ENCODE measurements around the gene GNB1.
A peak's percentile ranks its signal among the peaks of the same experiment; 100 is the strongest.

Gene GNB1

GRCh38 chr1:1922956-1923833, 32.3 kb upstream of the GNB1 start:
- no peak for DNase-seq (ENCODE audit: low spot score)

GRCh38 chr1:1922702-1922955, 31.7 kb upstream of the GNB1 start:
- DNase-seq (ENCODE audit: low spot score) = no peak

GRCh38 chr1:1921901-1922701, 31.2 kb upstream of the GNB1 start:
- DNase-seq (ENCODE audit: low spot score) = no peak

- DNase-seq (ENCODE audit: low spot score) = no peak
Observed at GRCh38 chr1:1921459-1921862, 30.6 kb upstream of the GNB1 start.

DNA sequence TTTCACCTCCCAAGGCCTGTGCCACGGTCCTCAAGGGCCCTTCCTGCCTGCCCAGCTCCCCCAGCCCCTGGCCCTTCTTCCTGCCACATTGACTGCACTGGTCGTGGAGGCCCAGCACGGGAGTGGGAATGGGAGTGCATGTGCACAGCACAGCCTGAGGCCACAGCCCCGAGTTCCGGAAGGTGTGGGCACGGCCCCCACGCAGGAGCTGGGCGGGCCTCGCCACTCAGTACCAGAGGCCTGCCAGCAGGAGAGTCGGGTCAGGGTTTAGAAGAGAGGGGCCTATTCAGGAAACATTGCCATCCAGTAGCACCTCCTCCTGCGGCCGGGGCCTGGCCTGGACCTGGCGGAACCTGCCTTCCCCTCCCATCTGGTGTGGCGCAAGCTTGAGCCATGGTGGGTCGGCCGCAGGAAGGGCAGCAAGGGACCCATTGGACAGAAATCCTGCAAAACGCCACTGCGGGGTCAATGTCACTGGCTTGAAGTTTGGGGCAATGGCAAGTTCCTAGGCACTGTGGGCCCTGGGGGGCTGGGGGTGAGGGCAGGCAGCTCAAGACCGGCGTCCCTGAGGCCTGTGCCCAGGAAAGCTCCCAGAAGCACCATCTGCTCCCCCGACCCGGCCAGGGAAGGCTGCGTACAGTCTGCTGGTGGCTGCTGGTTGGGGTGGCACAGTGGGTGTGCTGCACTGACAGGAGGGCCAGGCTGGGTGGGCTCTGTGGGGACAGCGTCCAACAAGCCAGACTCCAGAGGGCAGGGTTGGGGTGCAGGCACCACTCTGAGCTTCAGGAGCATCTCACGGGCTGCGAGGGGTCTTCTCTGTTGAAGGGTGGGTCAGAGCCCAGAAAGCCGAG, 29.9 kb upstream of the GNB1 start:
- DNase-seq (ENCODE audit: low spot score) = no peak

DNA sequence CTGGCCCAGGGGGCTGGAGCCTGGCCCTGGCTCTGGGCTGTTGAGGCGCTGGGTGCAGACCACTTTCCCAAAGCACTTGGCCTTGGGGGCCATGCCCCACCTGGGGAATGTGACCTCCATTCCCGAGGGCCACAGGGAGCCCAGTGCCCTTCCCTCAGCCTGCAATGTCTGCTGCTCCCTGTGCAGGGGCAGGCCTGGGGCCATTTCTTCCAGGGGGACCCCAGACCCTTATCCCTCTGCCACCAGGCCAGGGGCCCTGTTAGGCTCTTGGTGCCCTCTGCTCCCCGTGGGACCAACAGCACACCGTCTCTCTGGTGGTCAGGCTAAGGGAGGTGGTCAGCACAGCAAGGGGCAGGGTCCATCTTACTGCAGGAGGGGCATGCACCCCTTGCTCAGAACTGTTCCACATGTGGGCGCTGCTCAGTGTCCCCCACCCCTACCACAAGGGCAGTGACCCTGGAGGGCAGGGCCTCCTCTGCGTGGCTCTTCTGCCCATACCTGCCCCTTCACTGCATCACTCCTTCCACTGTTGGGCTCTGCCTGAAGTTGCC, 29.2 kb upstream of the GNB1 start:
- DNase-seq (ENCODE audit: low spot score) = no peak

DNA sequence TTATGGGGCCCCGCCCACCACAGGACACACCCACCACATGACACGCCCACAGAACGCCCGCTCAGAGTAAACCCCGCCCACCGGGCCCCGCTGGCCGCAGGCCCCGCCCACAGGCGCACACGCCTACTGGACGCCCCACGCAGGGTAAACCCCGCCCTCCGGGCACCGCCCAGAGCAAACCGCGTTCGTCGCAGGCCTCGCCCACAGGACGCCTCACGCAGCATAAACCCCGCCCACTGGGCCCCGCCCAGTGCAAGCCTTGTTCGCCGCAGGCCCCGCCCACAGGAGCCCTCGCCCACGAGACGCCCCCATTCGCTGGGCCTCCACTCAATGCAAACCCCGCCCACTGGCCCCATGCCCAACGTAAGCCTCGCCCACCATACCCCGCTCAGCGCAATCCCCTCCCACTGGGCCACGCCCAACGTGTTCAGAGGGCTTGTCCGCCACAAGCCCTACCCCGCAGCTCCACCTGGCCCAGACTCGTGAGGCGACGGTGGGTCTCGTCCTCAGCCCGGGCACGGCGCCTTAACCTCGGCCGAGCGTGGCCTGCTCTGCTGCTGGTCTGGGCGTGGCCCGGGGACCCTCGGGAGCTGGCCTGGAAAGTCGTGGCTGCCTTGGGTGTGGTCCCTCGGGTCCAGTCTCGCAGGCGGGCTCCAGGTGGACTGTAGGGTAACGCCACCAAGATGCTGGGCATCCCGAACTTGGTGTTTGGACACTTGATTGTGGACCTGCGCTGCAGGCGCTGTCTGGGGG, 28.6 kb upstream of the GNB1 start:
- DNase-seq (ENCODE audit: low spot score) = peak; percentile 98

DNA sequence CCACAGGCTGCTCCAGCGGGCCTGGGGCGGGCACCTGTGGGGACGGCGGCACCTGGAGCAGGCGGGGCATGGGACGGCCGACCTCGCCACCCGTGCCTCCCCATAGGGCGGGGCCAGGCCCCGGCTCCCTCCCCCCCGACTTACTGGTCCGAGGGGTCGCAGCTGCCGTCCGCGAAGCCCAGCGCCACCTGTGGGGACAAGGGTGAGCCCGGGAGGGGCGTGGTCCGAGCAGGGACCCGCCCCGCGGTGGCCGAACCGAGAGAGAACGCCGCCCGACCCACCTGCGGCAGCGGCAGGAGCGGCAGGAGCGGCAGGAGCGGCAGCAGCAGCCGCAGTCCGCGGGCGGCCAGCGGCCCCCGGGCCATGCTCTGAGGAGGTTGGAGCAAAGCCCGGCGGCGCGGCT, 28.0 kb upstream of the GNB1 start, which contains the start of gene TMEM52:
TMEM52 (minus strand) TSS at position 379 of the 403 bp plus-strand sequence; CDS start at position 365, 14 bp downstream.
- DNase-seq (ENCODE audit: low spot score) = no peak

GRCh38 chr1:1917995-1918900, 27.4 kb upstream of the GNB1 start:
- DNase-seq (ENCODE audit: low spot score) = no peak

- no peak for DNase-seq (ENCODE audit: low spot score)
Observed at GRCh38 chr1:1917304-1917976, 26.6 kb upstream of the GNB1 start.

DNA sequence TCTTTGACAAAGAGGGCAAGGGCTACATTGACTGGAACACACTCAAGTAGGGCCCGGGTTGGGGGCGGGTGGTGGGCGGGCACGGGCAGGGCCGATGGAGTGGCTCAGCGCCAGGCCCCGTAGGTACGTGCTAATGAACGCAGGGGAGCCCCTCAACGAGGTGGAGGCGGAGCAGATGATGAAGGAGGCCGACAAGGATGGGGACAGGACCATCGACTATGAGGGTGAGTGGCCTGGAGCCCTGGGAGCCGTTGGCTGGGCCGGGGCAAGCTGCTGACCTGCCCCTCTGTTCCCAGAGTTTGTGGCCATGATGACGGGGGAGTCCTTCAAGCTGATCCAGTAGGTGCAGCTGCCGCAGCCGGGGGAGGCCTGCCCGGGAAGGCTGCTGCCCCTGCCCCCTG, 26.0 kb upstream of the GNB1 start:
- DNase-seq (ENCODE audit: low spot score) = no peak

DNA sequence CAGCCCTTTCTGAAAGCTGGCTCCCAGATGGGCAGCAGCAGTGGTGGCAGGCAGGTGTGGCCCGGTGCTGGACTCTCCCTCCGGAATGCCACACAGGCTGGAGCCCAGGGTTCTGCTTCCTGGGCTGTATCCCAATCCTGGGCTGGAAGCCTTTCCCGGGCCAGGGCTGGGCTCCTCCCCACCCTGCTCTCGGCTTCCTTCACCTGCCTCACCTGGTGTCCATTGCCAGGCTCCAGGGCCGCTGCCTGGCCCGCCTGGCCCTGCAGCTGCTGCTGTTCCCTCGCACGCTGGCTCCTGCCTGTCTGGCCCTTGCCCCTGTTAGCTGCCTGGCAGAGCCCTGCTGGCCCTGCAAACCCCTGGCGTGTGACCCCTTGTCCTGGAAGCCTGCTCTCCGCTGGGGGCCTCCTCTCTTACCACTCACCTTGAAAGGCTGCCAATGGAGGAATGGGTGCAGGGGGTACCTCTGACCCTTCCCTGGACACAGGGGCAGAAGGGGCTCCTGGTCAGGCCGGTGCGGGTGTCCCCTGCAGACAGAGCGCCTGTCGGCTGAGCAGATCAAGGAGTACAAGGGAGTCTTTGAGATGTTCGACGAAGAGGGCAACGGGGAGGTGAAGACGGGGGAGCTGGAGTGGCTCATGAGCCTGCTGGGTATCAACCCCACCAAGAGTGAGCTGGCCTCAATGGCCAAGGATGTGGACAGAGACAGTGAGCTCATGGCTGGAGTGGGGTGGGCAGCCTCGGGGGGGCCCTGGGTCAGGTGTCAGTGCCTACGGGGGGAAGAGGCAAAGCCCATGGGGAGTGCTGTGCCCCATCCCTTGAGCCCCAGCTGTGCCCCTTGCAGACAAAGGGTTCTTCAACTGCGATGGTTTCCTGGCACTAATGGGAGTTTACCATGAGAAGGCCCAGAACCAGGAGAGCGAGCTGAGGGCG, 25.3 kb upstream of the GNB1 start:
- no peak for DNase-seq (ENCODE audit: low spot score)

- no peak for DNase-seq (ENCODE audit: low spot score)
Observed at GRCh38 chr1:1914971-1915692, 24.2 kb upstream of the GNB1 start, which contains the start of gene CALML6. Gene CALML6, plus strand, starts transcription at chr1:1915260. Its CDS starts 21 bp downstream, at chr1:1915281.

DNA sequence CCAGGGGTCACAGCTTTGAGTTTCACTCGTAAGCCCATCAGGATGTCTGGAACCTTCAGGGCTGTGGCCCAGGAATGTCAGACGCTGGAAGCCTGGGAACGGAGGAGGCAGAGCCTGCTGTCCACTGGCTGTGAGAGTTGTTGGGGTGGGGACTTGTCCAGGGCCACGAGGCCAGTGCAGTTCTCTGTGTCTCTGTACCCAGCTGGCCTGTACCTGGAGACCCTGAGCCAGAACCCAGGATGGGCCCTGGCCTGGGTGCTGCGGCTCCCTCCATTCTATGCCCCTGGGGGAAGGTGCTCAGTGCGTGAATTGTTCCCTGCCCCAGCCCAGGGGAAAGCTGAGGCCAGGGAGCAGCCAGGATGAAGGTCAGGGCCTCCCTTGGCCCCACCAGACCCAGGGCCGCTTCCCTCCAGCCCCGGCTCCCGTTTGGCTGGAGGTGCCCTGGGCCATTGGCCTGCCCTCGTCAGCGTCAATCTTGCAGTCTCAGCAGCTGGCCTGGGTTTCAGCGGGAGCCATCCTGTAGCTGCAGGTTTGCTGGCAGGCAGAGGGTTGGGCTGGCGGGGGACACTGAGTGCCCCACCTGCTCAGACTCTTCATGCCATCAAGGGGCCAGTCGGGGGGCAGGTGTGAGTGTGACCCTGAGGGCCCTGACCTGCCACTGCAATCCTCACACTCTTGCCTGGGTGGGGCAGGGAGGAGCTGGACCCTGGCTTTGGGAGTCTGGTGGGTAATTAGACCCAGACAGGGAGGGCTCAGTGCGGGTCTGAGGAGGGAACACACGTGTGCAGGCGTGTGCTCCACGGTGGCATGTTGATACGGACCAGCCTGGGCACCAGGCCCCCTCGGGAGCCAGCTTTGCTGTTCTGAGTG, 23.4 kb upstream of the GNB1 start:
- no peak for DNase-seq (ENCODE audit: low spot score)

DNA sequence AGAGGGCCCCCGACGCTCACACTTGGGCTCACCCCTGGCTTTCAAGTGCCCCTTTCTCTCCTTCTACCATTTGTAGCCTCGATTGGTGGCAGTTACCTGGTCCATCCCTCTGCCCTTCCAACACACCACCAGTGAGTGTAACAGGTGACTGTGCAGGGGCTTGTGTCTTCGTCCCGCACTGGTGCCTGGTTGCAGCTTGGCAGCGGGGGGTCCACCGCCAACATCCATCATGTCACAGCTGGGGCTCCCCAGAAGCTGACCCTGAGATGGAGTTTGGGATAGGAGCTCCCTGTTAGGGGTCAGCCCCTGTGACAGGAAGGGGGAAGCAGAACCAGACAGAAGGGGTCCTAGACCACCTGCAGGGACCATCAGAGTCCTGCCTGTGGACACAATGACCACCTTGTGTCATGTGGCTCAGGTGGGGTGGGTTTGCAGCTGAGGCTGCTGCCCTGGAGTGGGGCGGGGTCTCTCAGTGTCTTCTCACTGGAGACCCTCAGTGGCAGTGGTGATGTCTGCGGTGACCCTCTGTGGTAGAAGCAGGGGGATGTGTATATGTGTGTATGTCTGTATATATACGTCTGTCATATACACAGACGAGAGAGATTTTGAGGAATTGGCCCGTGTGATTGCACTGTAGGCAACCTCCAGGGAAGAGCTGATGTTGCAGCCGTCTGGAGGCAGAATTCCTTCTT, 20.6 kb upstream of the GNB1 start:
- DNase-seq (ENCODE audit: low spot score) = no peak

GRCh38 chr1:1910651-1911331, 19.9 kb upstream of the GNB1 start:
- DNase-seq (ENCODE audit: low spot score) = no peak

All from hematopoietic multipotent progenitor cell treated with erythropoietin and hydrocortisone succinate and interleukin-3 and kit ligand, for 15 days (in vitro differentiated cells).